ENCODE measurements around the gene CLEC2D. TPM values are rescaled to one million over a fixed set of nuclear protein-coding genes. Genes with fewer than 3 reads are reported as not detected.

Gene CLEC2D
- total and polyA plus RNA-seq, 11 donors = 1.1 to 18.7 (median 1.6) TPM

DNA sequence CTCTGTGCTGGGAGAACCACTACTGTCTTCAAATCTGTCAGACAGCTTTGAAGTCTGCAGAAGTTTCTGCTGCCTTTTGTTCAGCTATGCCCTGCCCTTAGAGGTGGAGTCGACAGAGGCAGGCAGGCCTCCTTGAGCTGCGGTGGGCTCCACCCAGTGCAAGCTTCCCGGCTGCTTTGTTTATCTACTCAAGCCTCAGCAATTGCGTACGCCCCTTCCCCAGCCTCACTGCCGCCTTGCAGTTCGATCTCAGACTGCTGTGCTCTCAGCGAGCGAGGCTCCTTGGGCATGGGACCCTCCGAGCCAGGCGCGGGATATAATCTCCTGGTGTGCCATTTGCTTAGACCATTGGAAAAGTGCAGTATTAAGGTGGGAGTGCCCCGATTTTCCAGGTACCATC, 36.7 kb upstream of the CLEC2D start:
- H3K36me3 ChIP-seq = no peaks in the 10 kb centered on the region
- TF ChIP-seq POLR2A (IDR thresholded peaks at IDR 0.05) = no peak
- TF ChIP-seq, protein P1, sequence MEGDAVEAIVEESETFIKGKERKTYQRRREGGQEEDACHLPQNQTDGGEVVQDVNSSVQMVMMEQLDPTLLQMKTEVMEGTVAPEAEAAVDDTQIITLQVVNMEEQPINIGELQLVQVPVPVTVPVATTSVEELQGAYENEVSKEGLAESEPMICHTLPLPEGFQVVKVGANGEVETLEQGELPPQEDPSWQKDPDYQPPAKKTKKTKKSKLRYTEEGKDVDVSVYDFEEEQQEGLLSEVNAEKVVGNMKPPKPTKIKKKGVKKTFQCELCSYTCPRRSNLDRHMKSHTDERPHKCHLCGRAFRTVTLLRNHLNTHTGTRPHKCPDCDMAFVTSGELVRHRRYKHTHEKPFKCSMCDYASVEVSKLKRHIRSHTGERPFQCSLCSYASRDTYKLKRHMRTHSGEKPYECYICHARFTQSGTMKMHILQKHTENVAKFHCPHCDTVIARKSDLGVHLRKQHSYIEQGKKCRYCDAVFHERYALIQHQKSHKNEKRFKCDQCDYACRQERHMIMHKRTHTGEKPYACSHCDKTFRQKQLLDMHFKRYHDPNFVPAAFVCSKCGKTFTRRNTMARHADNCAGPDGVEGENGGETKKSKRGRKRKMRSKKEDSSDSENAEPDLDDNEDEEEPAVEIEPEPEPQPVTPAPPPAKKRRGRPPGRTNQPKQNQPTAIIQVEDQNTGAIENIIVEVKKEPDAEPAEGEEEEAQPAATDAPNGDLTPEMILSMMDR (IDR thresholded peaks at IDR 0.05) = no peak
- intact Hi-C loops (cut with DNase I) = loop anchor here in 3 of 10 donors (1.0 to 5.0 kb wide), 3 partner anchors 75 to 76 kb away; no protein-coding TSS in a partner anchor
- H3K4me3 ChIP-seq = no peak overlapping the region
- ATAC-seq (no peak), DNase-seq (no peak)
- peaks cover 0 to 26% (median 0%) of the 10 kb centered on the region in 12 donors for H3K4me1 ChIP-seq
- no peaks in the 10 kb centered on the region for H3K27me3 ChIP-seq
- no peaks in the 10 kb centered on the region for H3K9me3 ChIP-seq
- 93 to 98% (median 96%) methylated on average over 13 of the region's 13 CpGs for WGBS, 4 donors
- H3K27ac ChIP-seq = no peak overlapping the region

DNA sequence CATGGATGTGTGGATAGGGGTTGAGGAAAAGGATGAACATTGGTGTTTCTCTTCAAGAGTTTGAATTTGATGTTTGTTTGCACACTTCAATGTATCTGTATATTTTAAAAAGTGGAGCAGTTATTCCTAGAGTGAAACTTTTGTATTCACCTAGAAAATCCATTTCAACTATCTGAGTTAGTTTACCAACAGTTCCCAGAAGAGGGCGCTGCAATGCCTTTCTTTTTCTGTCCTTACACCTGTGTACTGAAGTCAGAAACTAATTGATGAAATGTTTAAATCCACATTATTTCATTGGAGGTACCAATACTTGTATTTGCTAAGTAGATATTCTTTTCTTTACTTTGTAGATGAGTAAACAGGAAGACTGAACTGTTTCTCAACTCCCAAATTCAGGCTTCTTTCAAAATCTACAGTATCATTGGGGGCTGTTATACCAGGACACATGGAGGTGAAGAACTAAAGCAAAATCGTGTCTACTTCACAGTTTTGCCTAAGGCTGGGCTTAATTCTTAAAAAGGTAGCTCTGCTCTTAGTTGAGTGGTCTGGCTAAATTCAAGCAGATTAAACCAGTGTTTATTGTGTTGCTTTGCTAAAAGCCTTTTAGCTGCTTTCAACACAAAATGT, 35.2 kb upstream of the CLEC2D start:
- peak in 3 of 5 donors; percentile 32 to 63 (median 37) for DNase-seq
- no peak overlapping the region for H3K27ac ChIP-seq
- peaks cover 0 to 39% (median 0%) of the 10 kb centered on the region in 12 donors for H3K4me1 ChIP-seq
- H3K27me3 ChIP-seq = no peaks in the 10 kb centered on the region
- intact Hi-C loops (cut with DNase I) = loop anchor here in 6 of 10 donors (1.0 to 5.0 kb wide), 4 partner anchors 73 to 75 kb away; no protein-coding TSS in a partner anchor
- no peaks in the 10 kb centered on the region for H3K9me3 ChIP-seq
- 34 to 38% (median 36%) methylated on average over 2 of the region's 2 CpGs for WGBS, 4 donors
- H3K4me3 ChIP-seq = no peak overlapping the region
- no peak for TF ChIP-seq POLR2A (IDR thresholded peaks at IDR 0.05)
- TF ChIP-seq, protein P1 (IDR thresholded peaks at IDR 0.05) = peak; percentile 47 to 84 (median 70)
- no peak for ATAC-seq
- H3K36me3 ChIP-seq = no peaks in the 10 kb centered on the region

DNA sequence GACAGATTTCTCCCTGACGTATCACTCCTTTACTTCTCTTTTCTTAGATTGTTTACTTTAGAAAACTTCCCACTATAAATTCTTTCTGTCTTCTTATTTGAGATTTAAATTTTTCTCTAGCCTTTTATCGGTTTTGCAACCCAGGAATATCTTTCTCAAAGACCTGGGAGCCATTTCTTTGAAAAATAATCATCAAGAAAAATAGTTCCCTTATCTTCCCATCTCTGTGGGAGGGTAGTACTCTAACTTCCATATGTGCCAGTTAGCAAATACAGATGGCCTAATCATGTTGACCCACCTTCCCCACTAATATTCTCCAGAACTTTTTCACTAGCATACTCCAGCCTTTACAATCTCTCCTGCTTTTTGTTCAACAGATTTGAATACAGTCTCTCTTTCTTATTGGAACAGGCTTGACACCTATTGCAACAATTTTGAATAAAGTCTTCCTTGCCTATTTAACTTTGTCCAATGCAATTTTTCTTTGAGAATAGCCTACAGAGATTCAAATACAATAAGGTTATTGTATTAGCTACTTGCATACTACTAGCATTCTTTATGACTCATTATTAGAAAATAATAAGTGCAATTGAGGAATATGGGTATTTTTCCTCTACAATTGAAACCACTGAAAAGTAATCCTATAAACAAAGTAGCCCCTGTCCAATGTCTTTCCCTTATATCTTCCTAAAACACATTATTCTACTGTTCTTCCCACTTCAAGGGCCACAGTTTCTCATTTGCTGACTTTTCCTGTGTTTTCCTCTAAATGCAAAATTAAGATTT, 34.4 kb upstream of the CLEC2D start:
- intact Hi-C loops (cut with DNase I) = loop anchor here in 7 of 10 donors (1.0 to 5.0 kb wide), 4 partner anchors 72 to 74 kb away; no protein-coding TSS in a partner anchor
- H3K9me3 ChIP-seq = no peaks in the 10 kb centered on the region
- H3K36me3 ChIP-seq = no peaks in the 10 kb centered on the region
- no peak overlapping the region for H3K4me3 ChIP-seq
- ATAC-seq = no peak
- H3K27me3 ChIP-seq = no peaks in the 10 kb centered on the region
- 78 to 88% (median 84%) methylated on average over 2 of the region's 2 CpGs for WGBS, 4 donors
- H3K4me1 ChIP-seq = peaks cover 0 to 42% (median 0%) of the 10 kb centered on the region in 12 donors
- H3K27ac ChIP-seq = no peak overlapping the region
- TF ChIP-seq, protein P1 (IDR thresholded peaks at IDR 0.05) = no peak
- TF ChIP-seq POLR2A (IDR thresholded peaks at IDR 0.05) = no peak
- no peak for DNase-seq
